H1 (cell line): ENCODE measurements around the gene ME3. TPM values are rescaled to one million over a fixed set of nuclear protein-coding genes. Genes with fewer than 3 reads are reported as not detected.
"Not testable (repeated sequence)": the region's sequence is repeated elsewhere in the genome, so short reads cannot be mapped to it uniquely, and the experiment has no call there.

Source experiments
- CTCF ChIA-PET: fragments of 300-600 bp; sonication (Branson Sonifier 250); formaldehyde crosslinking; loops from one replicate; lab custom pipeline; 2021; ENCODE audit not compliant: partially characterized antibody; lab: Charles Lee
- POLR2A ChIA-PET: fragments of 300-600 bp; sonication (Branson Sonifier 250); formaldehyde crosslinking; loops from one replicate; lab custom pipeline; 2021; ENCODE audit warnings: inconsistent platforms; ENCODE audit not compliant: partially characterized antibody; lab: Charles Lee
- DNase-seq, 2 experiments: peaks; one replicate each; pipeline versions ENCODE4 v3.0.0 to v3.0.0-alpha.2; 2010 to 2022; ENCODE audit warnings: low spot score in 2 of 2, low read depth in 1 of 2, mixed read lengths in 1 of 2
- FAIRE-seq: peaks from 2 replicates; lab custom pipeline; 2011; peaks lifted over from hg19 to GRCh38; lab: Jason Lieb, UNC
- H2AFZ ChIP-seq: 2 replicates; pipeline ENCODE4 v1.8.1; 2012; ENCODE audit warnings: low read length, inconsistent platforms
- H2AK5ac ChIP-seq: 2 replicates; pipeline ENCODE4 v1.6.1; 2013; ENCODE audit warnings: low read depth, low read length
- H2BK120ac ChIP-seq: replicated peaks from 2 replicates; pipeline ENCODE3; 2013; ENCODE audit warnings: low read depth, low read length, inconsistent platforms
- H2BK12ac ChIP-seq: 2 replicates; pipeline ENCODE4 v1.6.1; 2013; ENCODE audit warnings: low read depth, low read length
- H2BK15ac ChIP-seq: 2 replicates; pipeline ENCODE4 v1.6.1; 2013; ENCODE audit warnings: low read length
- H2BK20ac ChIP-seq: 2 replicates; pipeline ENCODE4 v1.6.1; 2013; ENCODE audit warnings: low read length
- H2BK5ac ChIP-seq: 2 replicates; pipeline ENCODE4 v1.6.1; 2013; ENCODE audit warnings: low read depth, low read length
- H3K14ac ChIP-seq: 2 replicates; pipeline ENCODE4 v1.6.1; 2013; ENCODE audit warnings: inconsistent platforms; ENCODE audit not compliant: insufficient read length
- H3K18ac ChIP-seq: 2 replicates; pipeline ENCODE4 v1.6.1; 2013; ENCODE audit warnings: low read length; ENCODE audit errors: extremely low read depth
- H3K23ac ChIP-seq: 2 replicates; pipeline ENCODE4 v1.6.1; 2013; ENCODE audit warnings: inconsistent platforms; ENCODE audit not compliant: insufficient read length
- H3K23me2 ChIP-seq: 2 replicates; pipeline ENCODE4 v1.6.1; 2013; ENCODE audit warnings: low read depth, low read length
- H3K27ac ChIP-seq: 2 replicates; pipeline ENCODE4 v1.6.1; 2011; ENCODE audit warnings: low read depth, low read length, inconsistent platforms
- H3K27me3 ChIP-seq, 4 experiments: replicated peaks in 1 of 4; 1 replicate in 1 of 4; 2 replicates in 3 of 4; pipeline versions ENCODE4 v1.6.1 to v1.8.1; 2011 to 2013; ENCODE audit warnings: low read length in 3 of 4, mild to moderate bottlenecking in 3 of 4, inconsistent platforms in 2 of 4, mixed read lengths in 2 of 4, moderate library complexity in 1 of 4; ENCODE audit not compliant: control insufficient read depth in 3 of 4, insufficient read depth in 3 of 4; ENCODE audit errors: extremely low read depth in 1 of 4
- H3K36me3 ChIP-seq, 4 experiments: 2 replicates each; pipeline versions ENCODE4 v1.6.1 to v1.8.1; 2011 to 2013; ENCODE audit warnings: mild to moderate bottlenecking in 4 of 4, low read length in 3 of 4, moderate library complexity in 2 of 4, control low read depth in 1 of 4, inconsistent platforms in 1 of 4; ENCODE audit not compliant: insufficient read depth in 4 of 4, control insufficient read depth in 2 of 4
- H3K4ac ChIP-seq: replicated peaks from 2 replicates; pipeline ENCODE3; 2013; ENCODE audit warnings: low read length, low read depth, mixed read lengths, inconsistent platforms; ENCODE audit not compliant: insufficient read length
- H3K4me1 ChIP-seq, 4 experiments: replicated peaks in 1 of 4; 1 replicate in 1 of 4; 2 replicates in 3 of 4; pipeline versions ENCODE4 v1.6.1 to v1.8.1; 2011 to 2013; ENCODE audit warnings: low read length in 3 of 4, inconsistent platforms in 2 of 4, mixed read lengths in 1 of 4; ENCODE audit not compliant: insufficient read depth in 4 of 4, control insufficient read depth in 3 of 4
- H3K4me2 ChIP-seq, 2 experiments: 2 replicates each; pipeline versions ENCODE4 v1.6.1 to v1.8.1; 2011 to 2013; ENCODE audit warnings: low read depth in 2 of 2, low read length in 2 of 2, control low read depth in 1 of 2, inconsistent platforms in 1 of 2, mild to moderate bottlenecking in 1 of 2; ENCODE audit not compliant: insufficient read depth in 1 of 2
- H3K4me3 ChIP-seq, 4 experiments: fragments of 200-600, 300-600 bp in 1 of 4; sonication (generic), shearing (Covaris generic), sonication (Bioruptor Twin) in 1 of 4; 2 replicates each; pipeline versions ENCODE4 v1.5.1 to v1.8.1; 2011 to 2016; ENCODE audit warnings: low read length in 4 of 4, low read depth in 3 of 4, control low read depth in 2 of 4, inconsistent platforms in 2 of 4, mild to moderate bottlenecking in 2 of 4, mixed read lengths in 1 of 4, moderate library complexity in 1 of 4; ENCODE audit not compliant: insufficient read depth in 2 of 4; ENCODE audit errors: extremely low read depth in 1 of 4
- H3K56ac ChIP-seq: replicated peaks from 2 replicates; pipeline ENCODE3; 2013; ENCODE audit warnings: low read depth, mild to moderate bottlenecking, mixed read lengths, low read length, inconsistent platforms; ENCODE audit not compliant: insufficient read length
- H3K79me1 ChIP-seq: 2 replicates; pipeline ENCODE4 v1.6.1; 2013; ENCODE audit warnings: low read depth, low read length, control low read depth
- H3K79me2 ChIP-seq, 2 experiments: 2 replicates each; pipeline versions ENCODE4 v1.6.1 to v1.8.1; 2012 to 2013; ENCODE audit warnings: low read length in 2 of 2, mild to moderate bottlenecking in 2 of 2, inconsistent platforms in 1 of 2; ENCODE audit not compliant: insufficient read depth in 2 of 2, control insufficient read depth in 1 of 2
- H3K9ac ChIP-seq, 4 experiments: replicated peaks in 1 of 4; 1 replicate in 1 of 4; 2 replicates in 3 of 4; pipeline versions ENCODE4 v1.6.1 to v1.8.1; 2011 to 2013; ENCODE audit warnings: low read depth in 3 of 4, low read length in 3 of 4, control low read depth in 2 of 4, mild to moderate bottlenecking in 2 of 4, moderate library complexity in 2 of 4, inconsistent platforms in 1 of 4; ENCODE audit errors: extremely low read depth in 1 of 4
- H3K9me3 ChIP-seq, 2 experiments: 2 replicates each; pipeline versions ENCODE4 v1.6.1 to v1.8.1; 2012 to 2013; ENCODE audit warnings: mild to moderate bottlenecking in 2 of 2, moderate library complexity in 2 of 2, control low read depth in 1 of 2, inconsistent platforms in 1 of 2, low read depth in 1 of 2, low read length in 1 of 2, mixed read lengths in 1 of 2; ENCODE audit not compliant: insufficient read depth in 2 of 2
- H4K20me1 ChIP-seq, 2 experiments: replicated peaks in 1 of 2; 2 replicates each; pipeline versions ENCODE3 to v1.8.1; 2011 to 2013; ENCODE audit warnings: inconsistent platforms in 2 of 2, low read length in 2 of 2, mild to moderate bottlenecking in 1 of 2; ENCODE audit not compliant: insufficient read depth in 2 of 2, control insufficient read depth in 1 of 2
- H4K5ac ChIP-seq: 2 replicates; pipeline ENCODE4 v1.6.1; 2013; ENCODE audit warnings: low read length, low read depth, mixed read lengths, inconsistent platforms; ENCODE audit not compliant: insufficient read length
- H4K8ac ChIP-seq: 2 replicates; pipeline ENCODE4 v1.8.0; 2013; ENCODE audit warnings: mild to moderate bottlenecking, moderate library complexity, low read length, inconsistent platforms; ENCODE audit not compliant: insufficient read depth; ENCODE audit errors: extremely low read depth
- H4K91ac ChIP-seq: replicated peaks from 2 replicates; pipeline ENCODE3; 2013; ENCODE audit warnings: low read length, mixed read lengths, inconsistent platforms; ENCODE audit not compliant: insufficient read length
- CTBP2 ChIP-seq: IDR thresholded peaks from 2 replicates; pipeline ENCODE4 v1.7.0; 2011; ENCODE audit warnings: borderline replicate concordance, mild to moderate bottlenecking, moderate library complexity, mixed read lengths, low read length; ENCODE audit not compliant: insufficient read depth, insufficient read length
- EP300 ChIP-seq, 2 experiments: IDR thresholded peaks; 1 replicate in 1 of 2; 2 replicates in 1 of 2; pipeline ENCODE4 v1.6.1; 2011 to 2012; ENCODE audit warnings: low read depth in 2 of 2, low read length in 2 of 2, mild to moderate bottlenecking in 2 of 2, borderline replicate concordance in 1 of 2, inconsistent platforms in 1 of 2, moderate library complexity in 1 of 2
- GABPA ChIP-seq: IDR thresholded peaks from 2 replicates; pipeline ENCODE4 v1.6.1; 2011; ENCODE audit warnings: mild to moderate bottlenecking, low read length, moderate library complexity, borderline replicate concordance; ENCODE audit not compliant: insufficient read depth
- HDAC6 ChIP-seq: IDR thresholded peaks from one replicate; pipeline ENCODE4 v1.7.1; 2012; ENCODE audit warnings: low read depth, mild to moderate bottlenecking, inconsistent platforms, low read length, moderate library complexity
- WGBS, 2 experiments: shearing (Covaris generic) in 1 of 2; methylation state at CpG; one replicate each; pipeline versions ENCODE4 v1.1.6 to v1.1.7; 2013 to 2015; ENCODE audit warnings: low lambda C conversion rate in 2 of 2, mixed read lengths in 2 of 2, inconsistent platforms in 1 of 2, low coverage in 1 of 2, missing lambda C conversion rate in 1 of 2; ENCODE audit not compliant: insufficient replicate concordance in 2 of 2, insufficient coverage in 1 of 2, insufficient read length in 1 of 2; ENCODE audit errors: extremely low coverage in 1 of 2, missing lambda C conversion rate in 1 of 2; 5-methylcytosine and 5-hydroxymethylcytosine counted together
- polyA plus RNA-seq, 7 experiments: library from polyadenylated mRNA; depleted of rRNA in 3 of 7; stranded (reverse) in 5 of 7; unstranded in 2 of 7; fragments of >200 nt in 5 of 7; fragments of 200-250 nt in 2 of 7; gene quantifications; 1 replicate in 5 of 7; 2 replicates in 1 of 7; 4 replicates in 1 of 7; pipeline versions ENCODE4 v1.2.1 to v1.2.3, GENCODE V29; 2011 to 2013; ENCODE audit warnings: missing spikeins in 2 of 7, mixed read lengths in 2 of 7
- total RNA-seq: library from RNA; stranded (reverse); fragmentation: NEBNext Ultra II Directional; extraction: Animal tissue kit (Norgen Biotek cat#: 25700); gene quantifications from 2 replicates; pipeline ENCODE4 v1.2.1, GENCODE V29; 2021
- TF ChIP-seq, protein P1 (sequence below): IDR thresholded peaks from 2 replicates; pipeline ENCODE4 v1.6.1; 2012; ENCODE audit warnings: low read length, inconsistent platforms

Gene ME3
- total and polyA plus RNA-seq, 2 of the 8 experiments (the other 6 are each of a cell fraction or from before 2014, with no cell fraction given), result 1.5 to 2.8 TPM

DNA sequence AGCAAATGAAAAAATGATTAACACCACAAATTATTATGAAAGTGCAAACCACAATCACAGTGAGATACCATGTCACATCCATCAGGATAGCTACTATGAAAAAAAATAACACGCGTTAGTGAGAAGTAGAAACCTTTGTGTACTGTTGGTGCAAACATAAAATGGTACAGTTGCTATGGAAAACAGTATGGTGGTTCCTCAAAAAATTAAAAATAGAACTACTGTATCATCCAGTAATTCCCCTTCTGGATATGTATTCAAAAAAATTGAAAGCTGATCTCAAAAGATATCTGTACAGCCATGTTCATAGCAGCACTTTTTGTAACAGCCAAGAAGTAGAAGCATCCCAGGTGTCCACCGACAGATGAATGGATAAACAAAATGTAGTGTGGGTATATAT lies 254.3 kb downstream of the ME3 start (continued):
- TF ChIP-seq, protein P1, sequence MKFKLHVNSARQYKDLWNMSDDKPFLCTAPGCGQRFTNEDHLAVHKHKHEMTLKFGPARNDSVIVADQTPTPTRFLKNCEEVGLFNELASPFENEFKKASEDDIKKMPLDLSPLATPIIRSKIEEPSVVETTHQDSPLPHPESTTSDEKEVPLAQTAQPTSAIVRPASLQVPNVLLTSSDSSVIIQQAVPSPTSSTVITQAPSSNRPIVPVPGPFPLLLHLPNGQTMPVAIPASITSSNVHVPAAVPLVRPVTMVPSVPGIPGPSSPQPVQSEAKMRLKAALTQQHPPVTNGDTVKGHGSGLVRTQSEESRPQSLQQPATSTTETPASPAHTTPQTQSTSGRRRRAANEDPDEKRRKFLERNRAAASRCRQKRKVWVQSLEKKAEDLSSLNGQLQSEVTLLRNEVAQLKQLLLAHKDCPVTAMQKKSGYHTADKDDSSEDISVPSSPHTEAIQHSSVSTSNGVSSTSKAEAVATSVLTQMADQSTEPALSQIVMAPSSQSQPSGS, result no peak
- no peak for TF ChIP-seq CTBP2
- no peak for TF ChIP-seq GABPA
- no peak for TF ChIP-seq EP300 (IDR thresholded peaks at IDR 0.05; ENCODE audit: borderline replicate concordance in 1 of 2, low read depth in 2 of 2, low read length in 2 of 2)
- TF ChIP-seq HDAC6, result no peak

DNA sequence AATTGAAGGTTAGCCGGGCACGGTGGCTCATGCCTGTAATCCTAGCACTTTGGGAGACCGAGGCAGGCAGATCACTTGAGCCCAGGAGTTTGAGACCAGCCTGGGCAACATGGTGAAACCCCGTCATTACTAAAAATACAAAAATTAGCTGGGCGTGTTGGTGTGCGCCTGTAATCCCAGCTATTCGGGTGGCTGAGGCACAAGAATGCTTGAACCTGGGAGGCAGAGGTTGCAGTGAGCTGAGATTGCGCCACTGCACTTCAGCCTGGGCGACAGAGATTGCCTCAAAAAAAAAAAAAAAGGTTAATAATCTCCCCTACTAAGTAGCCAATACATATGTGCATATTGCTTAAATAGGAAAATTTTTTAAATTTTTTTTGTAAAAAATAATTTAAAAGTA lies 255.5 kb downstream of the ME3 start:
- CTCF ChIA-PET, result interaction anchor here (0.6 to 1.3 kb wide), 5 partner anchors 9 to 223 kb away, joined by 3 to 6 read pairs (median 3); no protein-coding TSS in a partner anchor
- FAIRE-seq, DNase-seq, H3K27ac ChIP-seq, POLR2A ChIA-PET, H2BK12ac ChIP-seq, H3K23me2 ChIP-seq, H3K79me2 ChIP-seq, H2BK20ac ChIP-seq, H4K20me1 ChIP-seq, H2AFZ ChIP-seq, H3K56ac ChIP-seq, H2BK5ac ChIP-seq, H3K27me3 ChIP-seq, H3K9ac ChIP-seq, H4K91ac ChIP-seq, H2BK15ac ChIP-seq, H3K4ac ChIP-seq, H4K5ac ChIP-seq, H2AK5ac ChIP-seq, H3K36me3 ChIP-seq, H3K4me1 ChIP-seq, H3K14ac ChIP-seq, H3K4me2 ChIP-seq, H3K79me1 ChIP-seq, H4K8ac ChIP-seq, H3K4me3 ChIP-seq, H3K23ac ChIP-seq, H2BK120ac ChIP-seq, H3K18ac ChIP-seq, H3K9me3 ChIP-seq: not testable (repeated sequence)
- WGBS, 2 experiments, result 91% methylated on average over 9 of the region's 9 CpGs; no CpG with 5 or more reads in 1 of the 2 experiments
